HepG2 (cell line): ENCODE data around the gene TANGO6. TPM values are rescaled to one million over a fixed set of nuclear protein-coding genes. Genes with fewer than 3 reads are reported as not detected.

Experiments
- ATAC-seq: fragments of 200-7000 bp; cut with Tn5 transposase; 3 replicates; pipeline ENCODE4 v1.9.1; 2020; ENCODE audit warnings: mild to moderate bottlenecking, moderate library complexity
- BruUV-seq: library from RNA; stranded (reverse); fragments of 400-500 nt; replicated peaks from 2 replicates; lab custom pipeline; 2021; lab: Mats Ljungman, UMichigan
- CTCF ChIA-PET: fragments of 300-600 bp; formaldehyde crosslinking; extraction: SDS; loops from one replicate; lab custom pipeline; 2021; ENCODE audit warnings: low total read pairs, inconsistent platforms, low intra/inter-chr PET ratio; lab: Yijun Ruan, JAX
- POLR2A ChIA-PET: fragments of 350-600 bp; sonication (Branson Sonifier 250); formaldehyde crosslinking; loops from one replicate; lab custom pipeline; 2020; ENCODE audit warnings: antibody characterized with exemption, inconsistent platforms; lab: Yijun Ruan, JAX
- DNase-seq: peaks from one replicate; pipeline ENCODE4 v3.0.0-alpha.2; 2015; ENCODE audit warnings: low spot score
- FAIRE-seq: peaks from 3 replicates; lab custom pipeline; 2011; peaks lifted over from hg19 to GRCh38; lab: Jason Lieb, UNC
- H2AFZ ChIP-seq: one replicate; pipeline ENCODE4 v1.6.1; 2011; ENCODE audit warnings: low read length, inconsistent platforms
- H3K27ac ChIP-seq: fragments of 300-600 bp; 3 replicates; pipeline ENCODE4 v1.8.0; 2011; ENCODE audit warnings: mixed run types, mild to moderate bottlenecking, mixed read lengths, low read length, inconsistent platforms; ENCODE audit not compliant: insufficient read depth; ENCODE audit errors: extremely low read length
- H3K27me3 ChIP-seq, 2 experiments: fragments of 200-600 bp in 1 of 2; 2 replicates in 1 of 2; 3 replicates in 1 of 2; pipeline versions ENCODE4 v1.6.0 to v1.8.0; 2011; ENCODE audit warnings: low read length in 2 of 2, mild to moderate bottlenecking in 2 of 2, moderate library complexity in 2 of 2, inconsistent platforms in 1 of 2; ENCODE audit not compliant: insufficient read depth in 2 of 2, control insufficient read depth in 1 of 2
- H3K36me3 ChIP-seq, 2 experiments: fragments of 200-600 bp in 1 of 2; replicated peaks in 1 of 2; 2 replicates in 1 of 2; 3 replicates in 1 of 2; pipeline versions ENCODE4 v1.5.1 to v1.8.0; 2011; ENCODE audit warnings: low read length in 2 of 2, inconsistent platforms in 1 of 2; ENCODE audit not compliant: insufficient read depth in 2 of 2, control insufficient read depth in 1 of 2
- H3K4me1 ChIP-seq: 2 replicates; pipeline ENCODE4 v1.5.1; 2012; ENCODE audit warnings: low read length, inconsistent platforms; ENCODE audit not compliant: insufficient read depth
- H3K4me2 ChIP-seq: 2 replicates; pipeline ENCODE4 v1.6.0; 2011; ENCODE audit warnings: low read depth, low read length, inconsistent platforms
- H3K4me3 ChIP-seq, 3 experiments: fragments of 200-600 bp in 1 of 3; sonication (generic), shearing (Covaris generic) in 1 of 3; replicated peaks in 1 of 3; 2 replicates each; pipeline ENCODE4 v1.5.1; 2011 to 2016; ENCODE audit warnings: low read length in 3 of 3, inconsistent platforms in 2 of 3, low read depth in 2 of 3, mild to moderate bottlenecking in 2 of 3, control low read depth in 1 of 3, mixed read lengths in 1 of 3; ENCODE audit not compliant: insufficient read depth in 1 of 3
- H3K79me2 ChIP-seq: one replicate; pipeline ENCODE4 v1.6.1; 2011; ENCODE audit warnings: low read length, inconsistent platforms; ENCODE audit not compliant: insufficient read depth
- H3K9ac ChIP-seq: 2 replicates; pipeline ENCODE4 v1.6.0; 2011; ENCODE audit warnings: mild to moderate bottlenecking, low read depth, low read length, inconsistent platforms; ENCODE audit not compliant: insufficient read depth
- H3K9me3 ChIP-seq: 2 replicates; pipeline ENCODE4 v1.5.1; 2012; ENCODE audit warnings: mild to moderate bottlenecking, low read length
- H4K20me1 ChIP-seq: 2 replicates; pipeline ENCODE4 v1.6.0; 2011; ENCODE audit warnings: inconsistent platforms, mild to moderate bottlenecking, low read length, moderate library complexity; ENCODE audit not compliant: insufficient read depth
- BHLHE40 ChIP-seq: IDR thresholded peaks from 2 replicates; pipeline ENCODE4 v1.6.1; 2011; ENCODE audit warnings: low read length, improper control_type of control experiment
- HDAC1 ChIP-seq: sonication (generic); formaldehyde crosslinking; IDR thresholded peaks from 2 replicates; pipeline ENCODE4 v1.5.1; 2020; ENCODE audit warnings: mild to moderate bottlenecking, missing genetic modification reagents
- MAFK ChIP-seq, 2 experiments: IDR thresholded peaks in 1 of 2; conservative IDR thresholded peaks in 1 of 2; 2 replicates each; pipeline ENCODE4 v1.6.1; 2011; ENCODE audit warnings: improper control_type of control experiment in 2 of 2, low read length in 2 of 2
- MEIS1 ChIP-seq: sonication (generic); formaldehyde crosslinking; IDR thresholded peaks from 2 replicates; pipeline ENCODE4 v1.9.0; 2021; ENCODE audit warnings: mild to moderate bottlenecking, missing genetic modification reagents, moderate library complexity, borderline replicate concordance
- NBN ChIP-seq: fragments of 450-650 bp; conservative IDR thresholded peaks from 2 replicates; pipeline ENCODE4 v1.6.1; 2017
- ZBTB7B ChIP-seq: sonication (generic); formaldehyde crosslinking; IDR thresholded peaks from 2 replicates; pipeline ENCODE4 v1.4.0; 2020; ENCODE audit warnings: missing genetic modification reagents
- ZKSCAN1 ChIP-seq: fragments of 150-350 bp; IDR thresholded peaks from 2 replicates; pipeline ENCODE4 v1.6.1; 2014; ENCODE audit warnings: low read length
- ZNF367 ChIP-seq: sonication (generic); formaldehyde crosslinking; IDR thresholded peaks from 2 replicates; pipeline ENCODE4 v1.4.0; 2020; ENCODE audit warnings: missing genetic modification reagents, borderline replicate concordance
- ZNF577 ChIP-seq: sonication (generic); formaldehyde crosslinking; IDR thresholded peaks from 2 replicates; pipeline ENCODE4 v1.4.0; 2020; ENCODE audit warnings: mild to moderate bottlenecking, low read depth, missing genetic modification reagents, borderline replicate concordance
- ZNF589 ChIP-seq: sonication (generic); formaldehyde crosslinking; conservative IDR thresholded peaks from 2 replicates; pipeline ENCODE4 v1.8.0; 2022; ENCODE audit warnings: mild to moderate bottlenecking, moderate library complexity, missing genetic modification reagents
- WGBS: methylation state at CpG from one replicate; pipeline ENCODE4 v1.1.6; 2017; ENCODE audit warnings: low lambda C conversion rate; 5-methylcytosine and 5-hydroxymethylcytosine counted together
- in situ Hi-C: cut with HindIII; loops from 2 replicates; pipeline ENCODE4 v1.10.0; 2017; ENCODE audit warnings: low pct_unique_long_range_greater_than_20kb; ENCODE audit not compliant: extremely low pct_ligation_motif_present
- intact Hi-C: fragments of 100-400 bp; cut with micrococcal nuclease; formaldehyde crosslinking; loops from one replicate; pipeline ENCODE4 v1.10.0; 2022; ENCODE audit not compliant: unreplicated experiment
- polyA plus RNA-seq, 8 experiments: library from polyadenylated mRNA; depleted of rRNA in 3 of 8; stranded (reverse) in 7 of 8; unstranded in 1 of 8; fragments of >200 nt; fragmentation: Illumina TruSeq in 4 of 8; extraction: Trizol in 4 of 8; gene quantifications; 2 replicates each; pipeline versions ENCODE4 v1.2.1 to v1.2.3, GENCODE V29; 2011 to 2016; ENCODE audit warnings: low read depth in 4 of 8, missing spikeins in 1 of 8, mixed read lengths in 1 of 8; ENCODE audit not compliant: insufficient read depth in 1 of 8
- total RNA-seq, 5 experiments: library from RNA; depleted of rRNA; stranded (reverse); fragments of >200 nt; fragmentation: Illumina TruSeq; extraction: Trizol; gene quantifications; 2 replicates each; pipeline ENCODE4 v1.2.3, GENCODE V29; 2016; ENCODE audit warnings: low read depth in 1 of 5
- TF ChIP-seq, protein P1 (sequence below): sonication (generic); formaldehyde crosslinking; IDR thresholded peaks from 2 replicates; pipeline ENCODE4 v1.5.0; 2020; ENCODE audit warnings: mild to moderate bottlenecking, missing genetic modification reagents
- TF ChIP-seq, protein P2 (sequence below): IDR thresholded peaks from 2 replicates; pipeline ENCODE4 v1.6.1; 2016; ENCODE audit warnings: missing compliant biosample characterization, missing genetic modification reagents, borderline replicate concordance
- TF ChIP-seq, protein P3 (sequence below): sonication (generic); formaldehyde crosslinking; IDR thresholded peaks from 2 replicates; pipeline ENCODE4 v1.5.0; 2020; ENCODE audit warnings: missing genetic modification reagents, mild to moderate bottlenecking, borderline replicate concordance

The TANGO6 gene
- total and polyA plus RNA-seq, 2 of the 13 experiments (the other 11 are each of a cell fraction or from before 2014, with no cell fraction given), result 7.2 to 13.3 TPM

DNA sequence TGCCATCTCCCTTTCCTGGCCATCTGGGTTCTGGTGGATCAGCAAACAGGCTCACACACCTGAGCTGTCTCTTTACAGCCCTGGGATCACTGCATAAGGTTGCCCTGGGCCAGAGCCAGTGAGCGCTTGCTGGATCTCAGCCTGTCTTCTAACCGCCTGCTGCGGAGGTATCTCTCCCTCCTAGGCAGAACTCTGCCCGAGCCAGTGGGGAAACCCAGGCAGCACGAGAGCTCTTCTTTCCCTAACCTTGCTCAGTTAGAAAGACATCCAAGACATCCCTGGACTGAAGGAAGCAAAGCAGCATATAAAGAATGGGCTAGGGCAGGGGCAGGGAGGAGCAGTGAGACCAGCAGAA lies 268.5 kb downstream of the TANGO6 start:
- H3K9me3 ChIP-seq, result no peaks in the 10 kb centered on the region
- ATAC-seq, result no peak

DNA sequence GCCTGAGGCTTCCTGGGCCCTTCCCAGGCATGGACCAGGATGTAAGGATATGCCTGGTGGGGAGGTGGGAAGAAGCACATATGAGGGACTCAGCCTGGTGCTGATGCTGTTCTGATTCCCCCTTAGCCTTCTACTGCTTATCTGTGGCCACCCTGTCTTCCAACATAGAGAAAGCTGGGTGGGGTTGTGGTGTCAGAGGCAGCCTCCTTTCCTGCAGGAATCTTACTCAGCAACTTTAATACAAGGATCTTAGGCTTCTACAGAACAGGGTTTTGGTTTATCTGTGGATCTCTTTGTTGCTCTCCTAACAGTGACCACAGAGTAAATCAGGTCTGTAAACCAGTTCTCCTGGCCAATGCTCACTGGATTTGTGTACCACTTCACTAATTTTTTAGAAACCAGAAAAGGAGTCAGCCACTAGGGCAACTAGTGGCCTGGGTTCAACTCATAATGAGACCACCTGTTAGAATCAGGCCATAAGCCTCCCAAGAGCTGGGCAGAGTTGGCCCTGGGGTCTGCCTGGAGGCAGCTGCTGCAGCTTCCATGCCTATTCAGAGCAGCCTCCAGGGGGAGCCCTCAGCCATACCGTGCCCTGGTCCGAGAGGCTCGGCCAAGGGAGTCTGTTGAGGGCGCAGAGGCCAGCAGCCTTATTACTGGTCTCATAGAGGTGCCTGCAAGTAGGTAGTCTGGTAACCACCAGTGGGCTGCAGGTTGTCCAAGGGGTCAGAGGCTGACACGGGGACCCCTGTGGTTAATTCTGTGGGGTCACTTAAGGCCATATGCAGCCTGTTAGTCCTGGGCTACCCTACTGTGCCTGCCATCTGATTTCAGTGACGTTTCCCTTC lies 269.2 kb downstream of the TANGO6 start:
- Histone ChIP-seq H3K79me2 (no peaks in the 10 kb centered on the region), H3K4me1 (no peaks in the 10 kb centered on the region), H3K9me3 (no peaks in the 10 kb centered on the region), H3K27me3 (no peaks in the 10 kb centered on the region), H3K4me2 (no peak overlapping the region), H4K20me1 (no peaks in the 10 kb centered on the region), H2AFZ (no peak overlapping the region), H3K27ac (no peak overlapping the region), H3K4me3 (no peak overlapping the region), H3K36me3 (peaks cover 0 to 9% of the 10 kb centered on the region in 2 experiments; a peak in 2 of 5 replicates), H3K9ac (no peak overlapping the region)
- ChIA-PET POLR2A (interaction anchor here (0.8 to 1.0 kb wide), 2 partner anchors 16 to 20 kb away, joined by 3 read pairs; partner anchors contain the start of gene UTP4), CTCF (interaction anchor here (0.7 to 1.2 kb wide), 3 partner anchors 11 to 265 kb away, joined by 4 read pairs; no protein-coding TSS in a partner anchor)
- intact Hi-C loops (no loop called here), in situ Hi-C loops (loop anchor here (25.0 kb wide), 1 partner anchor 400 kb away; no protein-coding TSS in a partner anchor)
- ATAC-seq (peak; percentile 96), FAIRE-seq (peak; percentile 72), DNase-seq (peak; percentile 62)
- 44% methylated on average over 5 of the region's 6 CpGs for WGBS
- BruUV-seq, result no TSS peak
- TF ChIP-seq, protein P1, sequence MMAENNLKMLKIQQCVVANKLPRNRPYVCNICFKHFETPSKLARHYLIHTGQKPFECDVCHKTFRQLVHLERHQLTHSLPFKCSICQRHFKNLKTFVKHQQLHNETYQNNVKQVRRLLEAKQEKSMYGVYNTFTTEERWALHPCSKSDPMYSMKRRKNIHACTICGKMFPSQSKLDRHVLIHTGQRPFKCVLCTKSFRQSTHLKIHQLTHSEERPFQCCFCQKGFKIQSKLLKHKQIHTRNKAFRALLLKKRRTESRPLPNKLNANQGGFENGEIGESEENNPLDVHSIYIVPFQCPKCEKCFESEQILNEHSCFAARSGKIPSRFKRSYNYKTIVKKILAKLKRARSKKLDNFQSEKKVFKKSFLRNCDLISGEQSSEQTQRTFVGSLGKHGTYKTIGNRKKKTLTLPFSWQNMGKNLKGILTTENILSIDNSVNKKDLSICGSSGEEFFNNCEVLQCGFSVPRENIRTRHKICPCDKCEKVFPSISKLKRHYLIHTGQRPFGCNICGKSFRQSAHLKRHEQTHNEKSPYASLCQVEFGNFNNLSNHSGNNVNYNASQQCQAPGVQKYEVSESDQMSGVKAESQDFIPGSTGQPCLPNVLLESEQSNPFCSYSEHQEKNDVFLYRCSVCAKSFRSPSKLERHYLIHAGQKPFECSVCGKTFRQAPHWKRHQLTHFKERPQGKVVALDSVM, result peak; percentile 94
- no peak for TF ChIP-seq NBN
- no peak for TF ChIP-seq ZNF367 (CRISPR knock-in tag)
- TF ChIP-seq, protein P2, sequence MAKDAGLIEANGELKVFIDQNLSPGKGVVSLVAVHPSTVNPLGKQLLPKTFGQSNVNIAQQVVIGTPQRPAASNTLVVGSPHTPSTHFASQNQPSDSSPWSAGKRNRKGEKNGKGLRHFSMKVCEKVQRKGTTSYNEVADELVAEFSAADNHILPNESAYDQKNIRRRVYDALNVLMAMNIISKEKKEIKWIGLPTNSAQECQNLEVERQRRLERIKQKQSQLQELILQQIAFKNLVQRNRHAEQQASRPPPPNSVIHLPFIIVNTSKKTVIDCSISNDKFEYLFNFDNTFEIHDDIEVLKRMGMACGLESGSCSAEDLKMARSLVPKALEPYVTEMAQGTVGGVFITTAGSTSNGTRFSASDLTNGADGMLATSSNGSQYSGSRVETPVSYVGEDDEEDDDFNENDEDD (CRISPR knock-in tag), result no peak
- TF ChIP-seq, protein P3, sequence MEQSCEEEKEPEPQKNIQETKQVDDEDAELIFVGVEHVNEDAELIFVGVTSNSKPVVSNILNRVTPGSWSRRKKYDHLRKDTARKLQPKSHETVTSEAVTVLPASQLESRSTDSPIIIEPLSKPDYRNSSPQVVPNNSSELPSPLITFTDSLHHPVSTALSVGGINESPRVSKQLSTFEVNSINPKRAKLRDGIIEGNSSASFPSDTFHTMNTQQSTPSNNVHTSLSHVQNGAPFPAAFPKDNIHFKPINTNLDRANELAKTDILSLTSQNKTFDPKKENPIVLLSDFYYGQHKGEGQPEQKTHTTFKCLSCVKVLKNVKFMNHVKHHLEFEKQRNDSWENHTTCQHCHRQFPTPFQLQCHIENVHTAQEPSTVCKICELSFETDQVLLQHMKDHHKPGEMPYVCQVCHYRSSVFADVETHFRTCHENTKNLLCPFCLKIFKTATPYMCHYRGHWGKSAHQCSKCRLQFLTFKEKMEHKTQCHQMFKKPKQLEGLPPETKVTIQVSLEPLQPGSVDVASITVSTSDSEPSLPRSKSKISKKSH, result no peak
- 0 out of 4 replicates have a peak, but pooled peaks of 1 of the 2 experiments have one; percentile 20 for TF ChIP-seq MAFK (conservative IDR thresholded peaks at IDR 0.05 in 1 of 2, IDR thresholded peaks at IDR 0.05 in 1 of 2; ENCODE audit: low read length in 2 of 2)

More for the DNA sequence above, 268.5 kb downstream of the TANGO6 start:
- no peaks in the 10 kb centered on the region for H4K20me1 ChIP-seq
- H3K4me2 ChIP-seq, result no peak overlapping the region
- ChIA-PET CTCF (interaction anchor here (0.6 to 1.2 kb wide), 4 partner anchors 12 to 457 kb away, joined by 3 to 4 read pairs (median 4); no protein-coding TSS in a partner anchor), POLR2A (interaction anchor here (0.8 to 1.0 kb wide), 2 partner anchors 17 to 21 kb away, joined by 3 read pairs; partner anchors contain the start of gene UTP4)
- in situ Hi-C loops, result loop anchor here (25.0 kb wide), 1 partner anchor 400 kb away; no protein-coding TSS in a partner anchor
- no peak overlapping the region for H2AFZ ChIP-seq
- no peak for DNase-seq
- intact Hi-C loops, result no loop called here
- H3K9ac ChIP-seq, result no peak overlapping the region
- peaks cover 1% of the 10 kb centered on the region; the same call in 1 of the 2 replicates for H3K4me1 ChIP-seq
- BruUV-seq, result no TSS peak
- no peak overlapping the region for H3K27ac ChIP-seq
- H3K4me3 ChIP-seq, result no peak overlapping the region
- H3K27me3 ChIP-seq, result no peaks in the 10 kb centered on the region
- FAIRE-seq, result no peak
- WGBS, result 99% methylated on average over 5 of the region's 5 CpGs
- no peak for TF ChIP-seq ZBTB7B (CRISPR knock-in tag)
- no peak for TF ChIP-seq MEIS1
- no peak for TF ChIP-seq HDAC1 (CRISPR knock-in tag)
- no peak for TF ChIP-seq ZNF589 (CRISPR knock-in tag)
- no peak for TF ChIP-seq ZKSCAN1
- TF ChIP-seq ZNF577 (CRISPR knock-in tag), result no peak
- TF ChIP-seq BHLHE40, result no peak
- no peaks in the 10 kb centered on the region for H3K79me2 ChIP-seq
- H3K36me3 ChIP-seq, result peaks cover 0 to 5% of the 10 kb centered on the region in 2 experiments; a peak in 2 of 5 replicates
